AG10803 (cell line): ENCODE measurements around the gene HCFC2.

ENCODE experiments used
- DNase-seq: peaks from one replicate; pipeline ENCODE4 v3.0.0; 2010; ENCODE audit warnings: low read depth
- H3K4me3 ChIP-seq: 2 replicates; pipeline ENCODE4 v1.5.1; 2011; ENCODE audit warnings: mild to moderate bottlenecking, low read length, control low read depth
- TF ChIP-seq, protein P1 (sequence below): conservative IDR thresholded peaks from 2 replicates; pipeline ENCODE4 v1.5.1; 2011; ENCODE audit warnings: mild to moderate bottlenecking, low read length, control low read depth, inconsistent platforms

The HCFC2 gene

DNA sequence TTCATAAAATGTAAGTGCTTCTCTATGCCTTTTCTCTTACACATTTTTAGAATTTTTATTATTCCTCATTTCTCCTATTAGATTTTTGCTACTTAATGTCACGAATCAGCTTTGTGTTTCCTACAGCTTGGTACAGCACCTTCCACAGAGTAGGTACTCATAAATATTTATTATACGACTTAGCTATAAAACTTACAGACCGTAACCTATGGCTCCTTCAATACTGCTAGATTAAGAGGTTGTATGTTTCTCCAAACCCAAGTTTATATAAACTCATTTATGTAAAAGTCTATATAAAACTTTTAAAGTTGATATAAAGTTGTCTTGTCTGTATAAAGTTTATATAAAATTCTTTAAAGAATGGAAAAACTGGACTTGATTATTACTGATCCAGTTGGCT is 62.2 kb downstream of the HCFC2 start:
- no peak overlapping the region for H3K4me3 ChIP-seq
- DNase-seq = no peak
- TF ChIP-seq, protein P1, sequence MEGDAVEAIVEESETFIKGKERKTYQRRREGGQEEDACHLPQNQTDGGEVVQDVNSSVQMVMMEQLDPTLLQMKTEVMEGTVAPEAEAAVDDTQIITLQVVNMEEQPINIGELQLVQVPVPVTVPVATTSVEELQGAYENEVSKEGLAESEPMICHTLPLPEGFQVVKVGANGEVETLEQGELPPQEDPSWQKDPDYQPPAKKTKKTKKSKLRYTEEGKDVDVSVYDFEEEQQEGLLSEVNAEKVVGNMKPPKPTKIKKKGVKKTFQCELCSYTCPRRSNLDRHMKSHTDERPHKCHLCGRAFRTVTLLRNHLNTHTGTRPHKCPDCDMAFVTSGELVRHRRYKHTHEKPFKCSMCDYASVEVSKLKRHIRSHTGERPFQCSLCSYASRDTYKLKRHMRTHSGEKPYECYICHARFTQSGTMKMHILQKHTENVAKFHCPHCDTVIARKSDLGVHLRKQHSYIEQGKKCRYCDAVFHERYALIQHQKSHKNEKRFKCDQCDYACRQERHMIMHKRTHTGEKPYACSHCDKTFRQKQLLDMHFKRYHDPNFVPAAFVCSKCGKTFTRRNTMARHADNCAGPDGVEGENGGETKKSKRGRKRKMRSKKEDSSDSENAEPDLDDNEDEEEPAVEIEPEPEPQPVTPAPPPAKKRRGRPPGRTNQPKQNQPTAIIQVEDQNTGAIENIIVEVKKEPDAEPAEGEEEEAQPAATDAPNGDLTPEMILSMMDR = no peak

DNA sequence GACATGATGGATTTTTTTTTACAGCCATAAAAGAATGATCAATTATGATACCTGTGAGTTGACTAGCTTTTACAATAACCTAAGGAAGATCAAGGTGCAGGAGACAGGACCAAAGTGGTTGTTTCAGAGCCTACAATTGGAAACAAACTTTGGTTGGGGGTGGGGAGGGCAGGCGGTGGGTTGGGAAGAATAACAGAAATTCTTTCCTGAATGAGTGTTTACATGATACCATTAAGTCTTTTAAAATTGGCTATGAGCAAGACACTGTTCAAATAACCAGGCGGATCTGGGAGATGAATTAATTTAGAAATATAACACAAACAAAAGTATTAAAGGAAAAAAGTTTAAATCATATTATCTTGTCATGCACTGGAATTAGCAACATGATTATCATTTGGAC is 66.4 kb downstream of the HCFC2 start:
- no peak overlapping the region for H3K4me3 ChIP-seq
- TF ChIP-seq, protein P1 = no peak

DNA sequence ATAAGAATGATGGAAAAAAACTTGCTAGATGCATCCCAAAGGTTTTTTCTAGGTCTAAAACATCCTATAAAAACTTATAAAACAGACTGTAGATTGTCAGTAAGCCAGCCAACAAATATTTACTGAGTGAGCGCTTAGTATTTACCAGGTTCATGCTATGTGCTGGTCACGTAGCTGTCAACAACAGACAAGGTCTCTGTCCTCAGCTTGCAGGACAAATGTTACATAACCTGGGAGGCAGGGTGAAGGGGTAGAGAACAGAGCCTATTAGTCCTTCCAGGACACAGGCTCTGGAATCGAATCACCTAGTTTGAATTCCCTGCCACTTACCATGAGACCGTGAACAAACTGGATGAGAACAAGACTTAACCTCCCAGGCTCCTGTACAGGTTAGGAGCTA is 67.3 kb downstream of the HCFC2 start:
- no peak overlapping the region for H3K4me3 ChIP-seq
- TF ChIP-seq, protein P1 = no peak
- no peak for DNase-seq

More for the DNA sequence above, 66.4 kb downstream of the HCFC2 start:
- no peak for DNase-seq

DNA sequence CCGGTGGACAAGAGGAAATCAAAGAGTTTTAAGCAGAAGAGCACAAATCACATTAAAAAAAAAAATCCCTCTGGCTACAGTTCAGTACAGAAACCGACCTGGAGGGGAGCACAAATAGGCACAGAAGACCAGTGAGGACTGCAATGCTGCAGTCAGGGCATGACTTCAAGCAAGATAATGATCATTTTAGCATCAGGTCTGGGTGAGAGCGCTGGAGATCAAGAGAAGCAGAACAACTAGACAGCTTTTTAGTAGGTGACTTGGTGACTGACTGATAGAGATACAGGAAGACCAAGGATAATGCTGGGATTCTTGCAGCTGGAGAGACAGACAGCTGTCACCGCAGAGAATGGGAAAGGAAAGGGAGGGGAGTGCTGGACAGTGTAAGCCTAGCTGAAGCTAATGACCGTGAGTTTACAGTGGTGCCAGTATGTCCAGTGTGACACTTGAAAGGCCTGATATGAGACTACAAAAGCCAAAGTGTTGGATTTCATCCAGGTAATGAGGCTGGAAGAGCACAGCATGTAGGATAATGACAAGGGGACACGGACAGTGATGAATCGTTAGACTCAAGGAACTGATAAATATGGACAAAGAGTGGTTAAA is 68.1 kb downstream of the HCFC2 start:
- no peak for DNase-seq
- H3K4me3 ChIP-seq = no peak overlapping the region
- TF ChIP-seq, protein P1 = no peak

DNA sequence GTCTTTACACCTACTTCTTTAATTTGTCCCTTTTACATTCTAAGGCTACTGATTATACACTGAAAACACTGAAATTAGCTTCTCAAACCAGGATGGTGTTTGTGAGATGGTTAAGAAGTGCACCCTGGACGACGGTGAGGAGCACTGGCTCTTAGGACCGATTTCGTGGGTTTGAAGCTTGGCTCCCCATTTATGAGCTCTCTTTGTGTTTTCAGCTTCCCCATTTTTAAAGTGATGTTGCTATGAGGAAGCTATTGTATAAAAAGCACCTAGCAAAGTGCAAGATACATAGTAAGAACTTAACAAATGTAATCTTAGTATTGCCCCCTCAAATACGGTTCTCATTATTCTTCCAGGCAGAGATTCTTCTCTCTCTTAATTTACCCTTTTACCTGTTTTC is 69.0 kb downstream of the HCFC2 start:
- TF ChIP-seq, protein P1 = no peak
- H3K4me3 ChIP-seq = no peak overlapping the region
- DNase-seq = no peak

DNA sequence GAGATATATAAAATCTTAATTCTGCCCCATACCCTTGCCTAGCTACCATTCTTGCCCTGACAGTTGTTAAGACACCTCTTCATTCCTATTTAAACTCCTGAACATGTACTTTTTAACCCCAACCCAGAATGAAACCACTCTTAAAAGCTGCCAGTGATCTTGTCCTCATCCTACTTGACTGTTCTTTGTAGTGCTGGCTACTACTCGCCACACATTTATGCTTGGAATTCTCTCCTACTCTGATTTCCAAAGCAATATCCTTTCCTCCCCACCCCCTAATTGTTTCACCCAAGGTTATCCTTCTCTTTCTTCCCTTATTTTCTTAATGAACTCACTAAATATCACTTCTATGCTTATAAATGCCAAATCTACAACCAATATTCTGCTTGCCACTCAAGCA is 69.5 kb downstream of the HCFC2 start:
- H3K4me3 ChIP-seq = no peak overlapping the region
- DNase-seq = peak; percentile 52

DNA sequence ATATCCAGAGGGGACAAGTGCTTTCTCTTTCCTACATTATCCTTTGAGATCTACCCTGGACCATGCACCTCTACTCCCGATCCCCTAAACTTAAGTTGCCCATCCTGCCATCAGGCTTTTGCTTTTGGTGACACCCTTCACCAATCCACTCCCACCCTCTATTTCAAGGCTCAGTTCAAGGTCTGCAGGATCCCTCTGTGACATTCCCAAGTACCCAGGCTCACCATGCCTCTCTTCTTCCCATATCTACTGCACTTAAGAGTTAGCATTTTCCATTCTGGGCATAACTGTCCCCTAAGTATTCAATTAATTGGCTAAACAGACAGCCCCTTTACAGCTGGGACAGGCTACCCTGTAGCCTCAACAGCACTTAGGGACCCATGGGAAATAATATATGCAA is 70.6 kb downstream of the HCFC2 start:
- DNase-seq = no peak
- H3K4me3 ChIP-seq = no peak overlapping the region; the same call in 1 of the 2 replicates
- TF ChIP-seq, protein P1 = no peak

More for the DNA sequence above, 69.5 kb downstream of the HCFC2 start:
- TF ChIP-seq, protein P1 = no peak
